Urothelium cell line (cell line): ENCODE results near the gene OR51E1.

Experiments used
- DNase-seq: peaks from one replicate; pipeline ENCODE4 v3.0.0; 2011; ENCODE audit warnings: low spot score, mixed read lengths
- FAIRE-seq: peaks from 2 replicates; lab custom pipeline; 2011; peaks lifted over from hg19 to GRCh38; lab: Jason Lieb, UNC

Gene OR51E1

DNA sequence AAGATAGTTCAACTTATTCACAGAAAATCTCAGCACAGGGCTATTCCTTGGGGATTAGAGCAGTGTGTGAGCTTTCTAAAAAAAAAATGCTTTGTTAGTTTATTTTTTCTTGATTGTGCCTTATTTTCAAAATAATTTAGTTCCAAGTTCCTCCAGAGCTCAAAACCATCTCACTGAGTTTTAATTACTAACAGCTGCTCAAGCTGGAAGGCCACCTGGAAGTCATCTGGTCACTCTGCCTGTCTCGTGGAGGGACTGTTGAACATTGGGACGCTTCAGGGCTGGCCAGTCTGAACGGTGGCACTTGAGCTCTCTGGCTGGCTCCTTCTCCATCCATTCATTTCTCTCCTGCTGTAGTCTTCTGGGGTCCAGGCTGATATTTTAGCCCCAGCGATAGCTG, 4.0 kb downstream of the OR51E1 start:
- DNase-seq (no peak), FAIRE-seq (no peak)

DNA sequence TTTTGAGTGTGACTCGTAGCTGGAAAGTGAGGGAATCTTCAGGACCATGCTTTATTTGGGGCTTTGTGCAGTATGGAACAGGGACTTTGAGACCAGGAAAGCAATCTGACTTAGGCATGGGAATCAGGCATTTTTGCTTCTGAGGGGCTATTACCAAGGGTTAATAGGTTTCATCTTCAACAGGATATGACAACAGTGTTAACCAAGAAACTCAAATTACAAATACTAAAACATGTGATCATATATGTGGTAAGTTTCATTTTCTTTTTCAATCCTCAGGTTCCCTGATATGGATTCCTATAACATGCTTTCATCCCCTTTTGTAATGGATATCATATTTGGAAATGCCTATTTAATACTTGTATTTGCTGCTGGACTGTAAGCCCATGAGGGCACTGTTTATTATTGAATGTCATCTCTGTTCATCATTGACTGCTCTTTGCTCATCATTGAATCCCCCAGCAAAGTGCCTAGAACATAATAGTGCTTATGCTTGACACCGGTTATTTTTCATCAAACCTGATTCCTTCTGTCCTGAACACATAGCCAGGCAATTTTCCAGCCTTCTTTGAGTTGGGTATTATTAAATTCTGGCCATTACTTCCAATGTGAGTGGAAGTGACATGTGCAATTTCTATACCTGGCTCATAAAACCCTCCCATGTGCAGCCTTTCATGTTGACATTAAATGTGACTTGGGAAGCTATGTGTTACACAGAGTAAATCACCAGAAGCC, 11.0 kb downstream of the OR51E1 start:
- DNase-seq (no peak), FAIRE-seq (no peak)

DNA sequence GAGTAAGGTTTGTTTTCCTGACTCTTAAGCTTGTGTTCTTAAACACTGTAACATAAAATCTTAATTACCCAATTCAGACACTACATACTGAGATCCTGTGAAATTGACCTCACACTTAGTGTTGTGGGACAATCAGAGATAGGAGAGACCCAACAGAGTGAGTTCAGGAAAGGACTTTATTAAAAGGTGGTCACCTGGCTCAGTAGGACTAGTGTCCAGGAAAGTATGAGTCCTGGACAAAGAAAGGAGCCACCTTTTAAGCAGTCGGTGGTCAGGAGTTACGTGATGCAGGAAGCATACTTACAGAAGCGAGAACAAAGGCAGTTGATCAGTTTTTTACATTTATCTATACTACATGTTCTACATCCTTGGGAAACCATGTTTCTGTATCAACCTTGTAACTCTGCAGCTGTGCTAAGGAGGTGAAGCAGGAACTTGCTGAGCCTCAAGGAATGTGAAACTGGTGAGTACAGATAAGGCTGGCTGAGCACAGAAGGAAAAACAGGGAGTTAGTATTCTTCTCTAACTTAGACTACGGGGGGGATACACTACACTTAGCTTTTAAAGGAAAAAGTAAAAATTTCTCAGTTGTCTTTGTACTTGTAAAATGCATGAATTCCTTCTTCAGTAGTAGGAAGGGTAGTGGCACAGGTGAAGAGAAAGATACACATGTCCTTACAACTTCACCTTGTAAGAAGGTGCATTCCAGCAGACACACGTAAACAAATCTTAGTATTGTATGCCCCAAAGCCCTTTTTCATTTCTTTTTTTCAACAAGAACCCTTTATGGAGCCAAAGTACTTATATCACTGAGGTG, 15.1 kb downstream of the OR51E1 start:
- FAIRE-seq (no peak), DNase-seq (no peak)

DNA sequence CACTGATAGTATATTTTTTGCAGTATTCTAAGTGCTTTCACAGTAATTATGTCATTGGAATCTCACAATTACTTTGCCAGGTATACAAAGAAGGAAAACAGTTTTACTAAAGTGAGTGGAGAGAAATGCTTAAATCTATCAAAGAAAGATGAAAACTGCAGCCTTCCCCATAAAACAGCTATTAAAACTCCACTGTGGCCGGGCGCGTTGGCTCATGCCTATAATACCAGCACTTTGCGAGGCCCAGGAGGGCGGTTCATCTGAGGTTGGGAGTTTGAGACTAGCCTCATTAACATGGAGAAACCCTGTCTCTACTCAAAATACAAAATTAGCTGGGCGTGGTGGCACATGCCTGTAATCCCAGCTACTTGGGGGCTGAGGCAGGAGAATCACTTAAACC, 19.1 kb downstream of the OR51E1 start:
- FAIRE-seq, result no peak

DNA sequence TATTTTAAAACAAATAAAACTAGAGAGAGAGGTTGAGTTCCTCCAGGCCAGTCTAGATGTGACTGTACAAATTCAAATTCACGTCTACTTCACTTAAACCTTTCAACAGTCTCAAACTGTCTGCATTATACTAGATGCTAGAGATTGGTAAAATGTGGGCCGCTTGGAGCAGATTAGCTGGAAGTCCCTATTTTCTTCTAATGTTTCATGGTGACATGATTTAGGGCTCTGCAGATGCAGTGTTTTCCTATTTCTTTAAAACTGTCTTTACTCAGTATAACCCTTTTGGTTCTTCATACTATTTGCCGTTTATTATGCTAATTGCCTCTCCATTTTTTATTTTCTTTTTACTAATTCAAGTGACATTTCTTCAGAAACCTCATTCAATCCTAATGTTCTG, 20.4 kb downstream of the OR51E1 start:
- DNase-seq (no peak), FAIRE-seq (no peak)

More for the DNA sequence above, 19.1 kb downstream of the OR51E1 start:
- no peak for DNase-seq

DNA sequence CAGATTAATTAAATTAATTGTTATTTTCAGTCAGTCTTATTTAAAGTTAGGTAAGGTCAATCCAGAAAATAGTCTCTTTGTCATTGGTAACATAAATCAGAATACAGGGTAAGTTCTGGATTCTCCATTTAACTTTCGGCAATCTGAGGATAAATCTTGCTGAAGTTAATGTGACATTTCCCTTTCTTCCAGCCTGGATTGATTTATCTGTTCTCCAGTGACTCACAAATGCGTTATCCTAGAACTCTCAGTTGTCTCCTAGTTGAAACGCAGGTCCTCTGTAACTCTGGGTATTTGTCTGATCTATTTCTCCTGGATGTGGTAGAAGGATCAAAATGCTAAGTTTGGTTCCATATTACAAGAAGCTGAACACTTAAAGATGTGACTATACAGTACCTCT, 21.0 kb downstream of the OR51E1 start:
- no peak for DNase-seq
- no peak for FAIRE-seq

DNA sequence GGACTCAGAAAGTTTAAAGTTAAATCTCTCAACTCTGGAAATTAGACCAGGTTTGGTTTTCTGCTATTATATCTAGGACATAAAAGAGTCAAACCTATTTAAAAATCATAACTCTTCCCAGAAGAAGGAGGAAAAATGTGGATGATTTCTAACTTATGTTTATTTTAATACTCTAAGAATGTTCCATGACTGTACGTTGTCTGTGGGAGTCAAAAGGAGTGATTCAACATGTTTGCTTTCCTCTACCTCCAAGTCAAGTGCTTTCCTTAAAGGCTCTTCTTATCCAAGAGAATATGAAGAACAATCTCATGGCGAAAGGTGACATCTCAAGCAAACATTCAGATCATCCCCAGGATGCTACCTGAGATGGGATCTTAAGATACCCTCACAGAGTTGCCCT, 21.6 kb downstream of the OR51E1 start:
- FAIRE-seq (no peak), DNase-seq (no peak)

DNA sequence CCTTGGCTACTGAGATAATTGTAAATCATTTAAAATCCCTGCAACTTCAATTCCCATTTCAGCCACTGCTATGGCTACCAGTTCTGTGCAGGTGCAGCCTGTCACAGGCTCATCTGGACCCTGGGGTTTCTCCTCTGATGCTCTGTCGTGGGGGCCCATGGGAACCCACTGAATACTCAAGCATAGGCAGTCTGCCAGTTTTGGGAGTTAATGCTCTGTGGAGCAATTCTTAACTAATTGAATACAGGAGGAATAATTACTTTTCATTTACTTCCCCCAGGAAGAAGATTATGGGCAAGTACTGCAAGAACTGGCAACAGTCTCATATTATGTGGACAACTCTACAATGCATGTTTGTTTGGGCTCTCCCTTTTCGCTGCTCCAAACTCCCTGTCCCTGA, 28.0 kb downstream of the OR51E1 start:
- no peak for DNase-seq
- FAIRE-seq, result no peak

DNA sequence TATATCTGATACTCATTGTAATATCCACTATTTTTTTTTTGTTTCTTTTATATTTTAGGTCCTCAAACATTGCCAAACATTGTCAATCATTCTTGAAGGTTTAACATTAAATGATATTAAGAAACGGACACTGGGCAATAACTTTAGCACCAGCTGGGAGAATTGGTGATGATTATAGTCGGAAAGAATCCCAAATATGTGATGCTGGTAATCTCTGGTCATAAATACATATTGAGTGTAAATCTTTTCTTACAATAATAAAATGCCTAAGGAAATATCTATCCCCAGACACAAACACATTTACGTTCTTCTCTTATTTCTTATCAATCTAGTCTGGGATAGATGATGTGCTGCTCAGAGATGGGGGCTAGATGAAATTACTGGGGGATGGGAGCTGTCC, 28.7 kb downstream of the OR51E1 start:
- FAIRE-seq, result no peak
- peak; percentile 30 for DNase-seq

DNA sequence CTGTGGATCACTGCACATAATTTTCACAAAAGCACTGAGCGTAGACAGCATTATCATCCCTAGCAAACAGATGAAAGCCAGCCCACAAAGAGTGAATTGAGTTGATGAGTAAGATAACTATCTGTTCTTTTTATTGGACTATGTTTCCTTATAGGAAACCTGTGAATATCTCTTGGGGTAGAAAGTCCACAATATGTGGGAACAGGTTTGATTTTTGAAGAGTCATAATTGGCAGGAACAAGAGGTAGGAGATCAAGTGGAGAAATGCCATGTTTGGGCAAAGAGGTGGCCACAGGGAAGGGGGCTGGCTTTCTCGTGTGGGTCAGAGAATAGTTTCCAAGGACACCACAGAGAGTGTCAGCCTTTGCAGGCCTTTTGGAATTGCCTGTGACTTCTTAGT, 30.0 kb downstream of the OR51E1 start:
- no peak for FAIRE-seq
- DNase-seq, result no peak

DNA sequence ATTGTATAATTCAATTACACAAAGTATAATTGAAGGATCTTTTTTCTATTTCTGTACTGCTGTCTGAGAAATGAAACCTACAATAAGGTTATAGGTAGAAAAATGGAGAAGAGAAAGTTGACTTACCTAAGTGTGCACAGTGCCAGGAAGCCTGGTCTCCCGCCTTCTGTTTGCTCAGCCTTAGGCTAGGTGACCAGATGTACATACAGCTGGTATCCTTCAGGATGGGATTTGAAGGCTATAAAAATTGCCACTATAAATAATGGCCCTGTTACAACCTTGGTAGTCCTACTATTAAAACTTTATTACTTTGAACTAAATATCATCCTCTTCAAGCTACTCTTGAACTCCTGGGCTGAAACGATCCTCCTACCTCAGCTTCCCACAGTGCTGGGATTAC, 34.2 kb downstream of the OR51E1 start:
- DNase-seq, result no peak
- FAIRE-seq, result no peak

DNA sequence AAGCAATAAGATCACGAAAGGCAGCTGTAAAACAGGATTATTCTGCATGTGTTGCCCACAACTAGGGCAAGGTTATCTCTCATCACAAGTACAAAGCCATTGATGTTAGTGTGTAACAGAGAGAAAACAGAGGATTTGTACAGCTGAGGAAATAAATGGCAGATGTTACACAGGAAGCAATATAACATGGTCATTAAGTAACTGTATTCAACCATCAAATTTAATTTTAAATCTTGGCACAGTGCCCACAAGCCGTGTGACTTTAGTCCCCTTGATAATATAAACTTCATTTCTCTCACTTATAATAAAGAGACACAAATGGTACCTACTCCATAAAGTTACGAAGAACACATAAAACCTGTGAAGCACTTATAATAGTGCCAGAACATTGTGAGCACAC, 36.6 kb downstream of the OR51E1 start:
- DNase-seq, result no peak
- FAIRE-seq, result peak; percentile 27

DNA sequence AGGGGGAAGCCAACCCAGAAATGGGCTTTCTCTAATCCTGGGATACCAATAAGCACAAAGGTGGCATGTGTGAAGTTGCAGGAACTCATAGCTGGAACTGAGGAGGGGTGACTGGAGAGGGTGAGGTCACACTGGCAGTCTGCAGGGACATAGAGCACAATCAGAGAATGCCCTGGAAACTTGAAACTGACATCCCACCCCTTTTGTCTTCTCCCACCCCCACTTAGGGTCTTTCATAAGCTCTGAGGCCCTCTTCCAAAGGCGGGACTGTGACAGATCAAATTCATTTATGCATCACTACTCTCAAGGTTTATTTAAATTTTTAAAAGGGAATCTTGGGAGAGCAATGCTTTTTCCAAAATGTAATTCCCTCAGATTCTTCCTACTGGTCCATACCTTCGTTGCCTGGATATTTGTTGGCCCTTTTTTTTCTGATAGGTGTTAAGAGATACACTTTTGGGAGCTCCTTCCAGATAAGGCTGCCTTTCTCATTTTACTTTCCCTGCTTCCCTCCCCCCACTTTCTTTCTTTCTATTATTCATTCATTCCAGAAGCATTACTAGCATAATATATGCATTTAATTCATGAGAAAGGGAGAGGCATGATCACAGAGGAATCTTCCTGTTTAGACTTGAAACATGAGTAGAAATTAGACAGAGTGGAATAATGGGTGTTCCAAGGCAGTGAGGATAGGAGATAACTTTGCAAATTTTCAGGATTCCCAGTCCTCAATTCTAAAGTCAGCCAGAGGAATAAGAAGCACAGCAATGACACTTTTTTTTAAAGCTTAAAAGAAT, 39.0 kb downstream of the OR51E1 start:
- no peak for DNase-seq
- FAIRE-seq, result no peak

DNA sequence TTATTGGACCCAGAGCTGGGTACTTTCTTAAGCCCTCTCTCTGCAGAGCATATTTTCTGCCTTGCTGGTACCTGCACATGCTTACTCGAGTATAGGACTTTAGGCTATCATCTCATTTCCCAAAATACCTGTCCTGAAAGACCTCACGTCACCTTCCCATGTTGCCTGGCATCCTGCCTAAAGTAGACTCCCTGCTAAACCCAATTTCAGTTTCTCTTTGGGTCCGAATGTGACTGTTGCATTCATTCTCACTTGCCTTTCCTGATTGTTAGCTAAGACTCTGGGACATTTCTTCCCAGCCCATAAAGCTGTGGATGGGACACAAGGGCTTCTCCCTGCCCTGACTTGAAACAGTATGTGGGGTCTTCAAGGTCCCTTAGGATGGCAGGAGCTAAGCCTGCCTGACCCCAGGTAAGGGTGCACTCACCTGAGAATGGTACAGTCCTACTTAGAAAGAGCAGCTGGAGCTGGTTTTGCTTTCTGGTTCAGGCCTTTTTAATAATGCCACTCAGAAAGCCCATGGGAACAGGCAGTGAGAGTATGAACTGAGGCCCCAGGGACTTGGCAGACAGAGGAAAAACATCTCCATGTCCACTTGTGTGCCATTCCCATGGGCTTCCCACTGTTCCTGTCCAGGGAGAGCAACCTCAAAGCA, 41.0 kb downstream of the OR51E1 start:
- DNase-seq (no peak), FAIRE-seq (no peak)

DNA sequence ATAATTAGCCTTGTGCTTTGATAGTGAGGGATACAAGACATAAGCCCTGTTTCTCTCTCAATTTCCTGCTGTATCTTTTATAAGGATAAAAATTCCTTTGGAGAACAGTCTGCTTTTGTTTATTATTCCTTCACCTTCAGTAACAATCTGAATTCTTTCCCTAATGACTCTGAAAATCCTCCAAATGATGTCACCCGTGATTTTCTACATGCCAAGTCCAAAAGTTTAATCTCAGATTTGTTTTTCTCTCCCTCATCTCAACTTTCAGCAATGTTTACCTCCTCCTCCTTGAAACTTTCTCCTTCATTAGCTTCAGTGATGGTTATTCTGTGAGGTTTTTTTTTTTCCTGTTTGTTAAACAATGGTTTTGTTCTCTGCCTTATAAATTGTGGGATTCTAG, 51.7 kb downstream of the OR51E1 start:
- no peak for DNase-seq
- FAIRE-seq, result no peak

DNA sequence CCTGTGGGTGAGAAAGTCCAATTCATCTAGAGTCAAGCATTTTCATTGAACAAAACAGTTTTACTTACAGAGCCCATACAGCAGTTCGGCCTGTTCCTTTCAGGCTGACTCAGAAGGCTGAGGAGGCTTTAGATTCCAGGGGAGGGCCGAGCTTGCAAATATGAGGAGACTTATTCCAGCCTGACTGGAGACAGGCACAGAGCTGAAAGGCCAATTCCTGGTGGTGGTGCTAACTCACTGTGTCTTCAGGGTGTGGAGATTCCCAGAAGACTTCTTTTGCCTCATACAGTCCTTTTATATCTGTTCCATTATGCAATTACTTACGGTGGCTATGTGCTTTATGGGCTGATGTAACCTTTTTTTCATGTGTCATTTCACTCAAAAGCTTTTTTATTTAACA, 53.8 kb downstream of the OR51E1 start, which contains the start of gene OR51E2:
TSS of gene OR51E2 (minus strand) at position 269 of the 400 bp plus-strand sequence. CDS start 15,142 bp downstream, outside the sequence.
- DNase-seq (peak; percentile 12), FAIRE-seq (no peak)

DNA sequence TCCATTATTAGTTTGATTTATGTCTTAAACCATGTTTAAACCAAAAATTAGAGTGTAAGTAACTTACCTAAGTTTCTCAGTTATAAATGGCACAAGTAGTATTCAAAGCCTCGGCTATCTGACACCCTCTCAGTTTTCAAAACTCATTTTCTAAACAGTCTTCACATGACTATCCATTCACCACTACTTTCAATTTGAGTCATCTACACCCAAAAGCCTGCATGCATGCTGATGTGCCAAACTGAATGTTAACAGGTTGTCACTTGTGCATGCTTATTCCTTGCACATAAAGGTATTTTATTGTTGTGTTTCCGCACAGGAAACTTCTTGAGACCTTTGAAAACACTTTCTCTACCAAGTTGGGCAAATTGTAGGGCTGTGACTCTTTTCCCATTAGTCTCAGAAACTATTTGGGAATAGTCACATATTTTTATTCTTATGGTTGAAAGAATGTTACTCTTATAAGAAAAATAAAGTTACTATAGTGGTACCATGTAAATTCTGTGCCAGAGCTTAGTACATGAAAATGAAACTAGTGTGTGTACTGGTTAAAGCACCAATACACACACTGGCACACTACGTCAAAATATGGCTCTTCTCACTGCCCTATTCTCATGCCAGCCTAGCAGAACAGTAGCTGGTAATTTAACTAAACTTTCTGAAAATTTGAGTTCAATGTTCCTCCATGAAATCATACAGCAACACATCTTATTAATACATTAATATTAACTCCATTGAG, 56.1 kb downstream of the OR51E1 start:
- no peak for DNase-seq
- FAIRE-seq, result no peak

DNA sequence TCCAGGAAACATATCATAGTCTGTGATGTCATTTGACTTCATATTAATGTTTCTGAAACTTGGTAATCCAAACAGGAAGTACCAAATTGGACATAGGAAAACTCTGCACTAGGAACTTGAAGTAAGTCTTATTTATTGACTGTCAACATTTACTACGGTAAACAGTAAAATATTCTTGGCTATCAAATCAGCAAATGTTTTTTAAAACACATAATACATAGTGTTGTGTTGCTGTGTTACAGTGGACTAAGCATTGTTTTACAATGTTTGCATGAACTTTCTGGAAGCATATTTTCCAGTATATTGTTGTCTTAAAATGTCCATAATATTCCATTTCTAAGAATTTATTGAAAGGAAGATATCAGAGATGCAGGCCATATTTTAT, 56.6 kb downstream of the OR51E1 start:
- FAIRE-seq, result no peak
- DNase-seq, result no peak

DNA sequence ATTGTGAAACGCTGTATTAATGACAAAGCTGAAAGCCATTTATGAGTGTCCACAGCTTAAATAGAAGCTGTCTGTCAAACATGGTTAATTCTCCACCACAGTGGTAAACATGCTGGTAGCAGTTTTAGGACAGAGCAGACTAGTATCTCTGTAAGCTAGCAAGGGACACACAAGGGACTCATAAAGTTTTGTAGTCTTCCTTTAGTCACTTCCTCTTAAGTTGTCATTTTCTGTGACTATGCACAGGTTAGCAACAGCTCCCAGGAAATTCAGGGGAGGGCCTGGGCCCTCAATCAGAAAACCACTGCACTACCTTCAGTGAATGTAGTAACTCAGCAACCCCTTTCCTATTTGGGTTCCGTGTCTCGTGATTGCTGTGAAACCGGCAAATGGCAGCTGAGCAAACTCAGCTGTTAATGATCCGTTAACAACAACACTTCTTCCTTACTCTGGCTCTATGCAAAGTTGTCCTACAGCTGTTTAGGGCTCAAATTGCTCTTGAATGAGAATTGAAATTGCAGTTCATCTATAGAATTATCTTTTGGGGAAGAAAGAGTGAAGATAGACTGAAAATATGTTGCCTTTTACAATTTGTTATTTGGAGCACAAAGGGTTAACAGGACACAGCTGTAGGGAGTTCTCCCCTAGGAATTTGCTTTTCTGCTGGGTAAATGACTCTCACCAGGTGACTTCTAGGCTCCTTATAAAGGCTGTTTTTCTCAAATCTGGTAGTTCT, 60.4 kb downstream of the OR51E1 start, which contains the start of gene MMP26:
TSS of gene MMP26 (plus strand) at position 731 of the 736 bp plus-strand sequence.
- no peak for DNase-seq
- FAIRE-seq, result no peak
